ENCODE measurements around the gene RNH1.
A peak's percentile ranks its signal among the peaks of the same experiment; 100 is the strongest.

Gene RNH1

DNA sequence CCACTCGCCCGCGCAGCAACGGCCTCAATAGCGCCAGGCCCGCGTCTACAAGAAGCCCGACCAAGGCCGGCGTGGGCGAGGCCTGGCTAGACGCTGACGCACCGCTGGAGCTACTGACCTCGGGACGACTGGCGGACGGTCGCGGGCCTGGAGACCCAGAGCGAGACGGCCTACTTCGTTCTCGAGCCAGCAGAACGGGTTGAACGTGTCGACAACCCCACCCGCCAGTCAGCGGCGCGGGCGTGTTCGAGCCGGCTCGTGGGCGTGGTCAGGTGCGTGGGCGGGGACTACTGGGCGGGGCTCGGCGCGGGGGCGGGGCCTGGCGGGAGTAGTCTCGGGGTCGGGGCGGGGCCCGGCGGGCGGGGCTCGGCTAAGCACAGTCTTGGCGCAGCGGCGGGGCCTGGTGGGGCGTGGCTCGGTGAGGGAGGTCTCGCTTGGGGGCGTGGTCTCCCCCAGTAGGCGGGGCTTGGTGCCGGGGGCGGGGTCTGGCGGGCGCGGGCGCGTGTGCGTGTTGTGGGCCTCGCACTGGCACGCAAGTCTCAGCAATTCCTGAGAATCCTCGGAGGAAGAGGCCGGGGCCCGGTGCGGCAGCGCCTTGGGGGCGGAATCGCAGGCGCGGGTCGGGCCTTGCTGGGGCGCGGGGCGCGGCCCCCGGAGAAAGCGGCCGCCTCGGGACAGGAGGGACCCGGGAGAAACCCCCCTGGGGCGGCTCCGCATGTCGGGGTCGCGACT, at the start of gene RNH1:
TSS of gene RNH1 (minus strand) at position 248 of the 732 bp plus-strand sequence. CDS start 5,080 bp downstream, outside the sequence.
- peak; percentile 86 for DNase-seq (ENCODE audit: low read depth)

DNA sequence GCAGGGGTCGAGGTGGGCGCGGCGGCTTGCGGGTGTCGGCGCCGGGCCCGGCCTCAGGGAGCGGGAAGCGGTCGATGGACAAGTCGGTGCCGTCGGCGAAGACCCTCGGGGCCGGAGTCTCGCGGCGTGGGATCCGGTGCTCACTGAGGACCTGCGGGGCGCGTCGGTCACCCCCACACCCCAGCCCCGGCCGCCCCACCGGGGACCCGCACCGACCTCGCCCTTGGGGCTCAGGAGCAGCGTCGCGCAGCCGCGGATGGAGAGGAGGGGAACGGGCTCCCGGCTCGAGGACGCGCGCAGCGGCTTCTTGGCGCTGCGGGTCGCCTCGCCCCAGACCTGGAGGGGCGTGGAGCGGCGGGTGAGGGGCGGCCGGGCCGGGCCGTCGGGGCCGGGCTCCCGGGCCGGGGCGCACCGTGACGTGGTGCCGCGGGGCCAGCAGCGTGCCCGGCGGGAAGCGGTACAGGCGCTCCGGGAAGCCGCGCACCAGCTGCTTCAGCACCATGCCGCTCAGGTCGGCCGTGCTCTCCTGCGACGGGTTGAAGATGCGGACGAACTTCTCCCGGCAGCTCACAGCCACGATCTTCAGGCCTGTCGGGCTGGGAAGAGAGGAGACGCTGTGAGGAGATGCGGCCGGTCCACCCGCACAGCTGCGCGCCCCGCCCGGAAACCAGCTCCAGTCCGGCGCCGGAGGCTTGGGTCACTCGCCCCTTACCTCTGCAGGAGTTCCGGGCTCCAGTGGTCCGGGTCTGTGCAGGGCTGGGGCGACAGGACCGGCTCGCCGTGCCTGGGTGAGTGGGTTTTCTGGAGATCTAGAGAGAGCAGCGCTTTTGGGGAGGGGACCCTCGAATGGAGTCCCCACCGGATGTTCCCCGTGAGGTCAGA, 49.0 kb upstream of the RNH1 start:
- DNase-seq (ENCODE audit: low read depth), result no peak

DNA sequence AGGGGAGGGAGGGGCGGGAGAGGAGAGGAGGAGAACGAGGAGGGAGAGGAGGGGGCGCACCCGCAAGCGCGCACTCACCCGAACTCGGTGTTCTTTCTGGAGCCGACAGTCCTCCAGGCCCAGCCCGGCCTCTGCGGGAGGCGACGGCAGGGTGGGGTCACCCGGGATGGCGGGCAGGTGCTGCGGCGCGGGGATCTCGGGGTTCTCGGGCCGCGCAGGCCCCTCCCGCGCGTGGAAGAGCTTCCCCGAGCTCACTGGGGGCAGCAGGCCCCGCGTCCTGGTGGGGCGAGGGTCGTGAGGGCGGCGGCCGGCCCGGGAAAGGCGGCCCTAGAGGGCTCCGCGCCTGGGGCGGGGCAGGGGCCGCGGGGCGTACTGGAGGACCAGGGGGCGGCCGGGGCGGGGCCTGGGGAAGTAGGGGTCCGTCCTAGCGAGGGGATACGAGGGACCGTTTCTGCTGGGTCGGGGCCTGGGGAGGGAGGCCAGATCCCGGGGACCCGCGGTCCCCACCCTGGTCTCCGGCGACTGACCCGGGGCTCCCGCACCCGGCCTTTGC, 48.3 kb upstream of the RNH1 start:
- DNase-seq (ENCODE audit: low read depth), result no peak

DNA sequence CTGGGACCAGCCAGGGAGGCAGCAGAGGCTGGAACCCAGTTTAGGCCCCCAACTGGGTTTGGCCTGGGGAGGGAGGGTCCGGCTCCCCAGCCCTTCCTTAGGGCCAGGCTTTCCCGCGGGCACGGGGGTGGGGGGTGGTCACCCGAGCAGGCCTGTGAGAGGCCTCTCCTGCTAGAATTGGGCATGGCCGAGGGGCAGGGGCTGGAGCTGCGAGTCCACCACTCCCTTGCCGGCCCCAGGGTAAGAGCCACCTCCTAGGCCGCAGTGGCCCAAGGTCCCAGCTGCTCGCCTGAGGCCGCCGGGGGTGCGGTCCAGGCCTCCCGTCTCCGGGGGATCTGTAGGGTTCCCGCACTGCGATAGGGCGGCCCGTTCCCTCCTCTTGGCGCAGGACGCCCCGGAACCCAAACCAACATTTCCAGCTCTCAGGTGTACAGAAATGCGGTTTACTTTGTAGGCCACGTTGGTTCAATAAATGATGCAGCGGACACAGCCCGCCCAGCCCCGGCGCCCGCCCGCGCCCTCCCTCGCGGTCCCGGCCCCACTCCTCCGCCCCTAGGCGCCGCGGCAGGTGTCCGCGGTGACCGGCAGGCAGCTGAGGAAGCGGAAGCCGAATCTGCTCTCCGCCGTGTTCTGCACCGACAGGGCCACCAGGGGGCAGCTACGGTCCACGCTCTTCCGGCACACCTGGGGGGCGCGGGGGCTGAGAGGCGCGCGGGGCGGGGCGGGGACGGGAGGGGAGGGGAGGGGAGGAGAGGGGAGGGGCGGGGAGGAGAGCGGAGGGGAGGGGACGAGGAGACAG, 47.6 kb upstream of the RNH1 start:
- DNase-seq (ENCODE audit: low read depth), result no peak

DNA sequence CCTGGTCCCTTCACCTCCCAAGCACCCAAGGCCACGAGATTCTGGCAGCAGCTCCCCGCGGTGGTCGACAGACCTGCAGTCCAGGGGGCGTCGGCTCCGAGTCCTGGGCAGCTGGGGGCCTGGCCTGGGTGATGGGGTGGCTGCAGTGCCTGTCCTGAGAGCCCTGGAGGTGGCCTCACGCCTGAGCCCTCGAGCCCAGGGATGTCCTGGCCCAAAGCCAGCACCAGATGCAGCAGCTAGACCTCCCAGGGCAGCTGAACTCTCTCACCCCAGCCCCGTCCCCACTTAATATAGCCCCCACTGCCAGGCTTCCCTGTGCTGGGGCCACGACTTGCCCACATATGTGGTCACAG, 46.9 kb upstream of the RNH1 start:
- DNase-seq (ENCODE audit: low read depth), result no peak

DNA sequence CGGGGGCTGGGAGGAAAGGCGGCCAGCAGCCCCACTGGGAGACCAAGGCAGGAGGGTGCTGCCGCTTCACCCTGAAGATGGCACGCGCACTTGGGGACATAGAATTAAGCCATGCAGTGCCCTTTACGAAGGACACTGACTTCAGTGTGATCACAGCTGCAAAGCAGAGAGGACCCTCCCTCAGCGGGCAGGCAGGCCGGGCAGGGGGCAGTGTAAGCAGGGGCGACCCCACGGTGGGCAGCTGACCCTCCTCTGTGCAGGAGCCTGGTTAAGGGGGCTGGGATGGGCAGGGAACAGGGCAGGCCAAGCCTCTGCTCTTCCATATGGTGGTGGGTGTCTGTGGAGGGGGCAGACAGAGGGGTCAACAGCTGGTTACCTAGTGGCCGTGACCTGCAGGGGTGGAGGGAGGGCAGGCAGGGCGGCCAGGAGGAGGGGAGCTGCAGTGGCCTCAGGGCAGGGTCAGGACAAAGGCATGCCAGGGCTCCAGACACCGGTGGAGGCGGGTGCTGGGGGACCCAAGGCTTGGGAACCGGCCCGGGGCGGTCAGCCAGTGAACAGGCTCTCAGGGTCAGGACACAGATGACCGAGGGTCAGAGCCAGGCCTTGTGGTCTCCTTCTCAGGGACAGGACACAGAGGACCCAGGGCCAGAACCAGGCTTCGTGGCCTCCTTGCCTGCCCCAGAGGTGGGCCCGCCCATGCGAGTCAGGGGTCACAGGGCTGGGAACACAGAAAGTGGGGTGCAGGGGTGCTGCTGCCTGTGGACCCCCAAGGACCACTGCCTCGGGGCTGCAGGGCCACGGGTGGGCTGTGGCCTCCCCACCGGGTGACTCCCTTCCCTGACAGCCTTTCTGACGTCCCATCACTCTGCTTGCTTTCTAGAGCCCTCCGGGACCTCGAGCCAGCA, 46.3 kb upstream of the RNH1 start:
- no peak for DNase-seq (ENCODE audit: low read depth)

DNA sequence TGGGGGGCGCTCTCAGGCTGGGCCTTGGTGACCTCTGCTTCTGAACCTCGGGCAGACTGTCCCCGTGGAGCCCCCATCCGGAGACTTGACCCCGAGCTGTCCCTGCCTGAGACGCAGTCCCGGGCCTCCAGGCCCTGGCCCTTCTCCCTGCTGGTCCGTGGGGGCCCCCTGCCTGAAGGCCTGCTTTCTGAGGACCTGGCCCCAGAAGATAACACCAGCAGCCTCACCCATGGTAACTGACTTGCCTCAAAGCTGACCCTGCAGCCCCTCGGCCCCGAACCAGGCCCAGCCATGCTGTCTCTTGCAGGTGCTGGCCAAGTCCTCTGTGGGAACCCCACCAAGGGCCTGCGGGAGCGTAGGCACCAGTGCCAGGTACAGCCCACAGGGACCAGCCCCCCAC, 44.6 kb upstream of the RNH1 start:
- DNase-seq (ENCODE audit: low read depth), result no peak

DNA sequence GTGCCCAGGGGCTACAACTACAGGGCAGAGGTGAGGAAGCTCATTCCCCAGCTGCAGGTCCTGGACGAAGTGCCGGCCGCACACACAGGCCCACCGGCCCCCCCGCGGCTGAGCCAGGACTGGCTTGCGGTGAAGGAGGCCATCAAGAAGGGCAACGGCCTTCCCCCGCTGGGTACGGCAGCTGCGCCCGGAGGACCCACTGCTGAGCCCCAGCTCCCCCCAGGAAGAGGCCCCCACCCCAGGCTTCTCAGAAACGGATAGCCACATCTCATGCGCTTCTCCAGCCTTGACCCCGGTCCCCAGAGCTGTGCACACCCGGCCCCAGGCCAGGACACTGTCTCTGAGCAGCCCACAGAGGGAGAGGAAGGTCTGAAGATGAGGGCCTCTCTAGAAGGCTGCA, 44.1 kb upstream of the RNH1 start:
- no peak for DNase-seq (ENCODE audit: low read depth)

DNA sequence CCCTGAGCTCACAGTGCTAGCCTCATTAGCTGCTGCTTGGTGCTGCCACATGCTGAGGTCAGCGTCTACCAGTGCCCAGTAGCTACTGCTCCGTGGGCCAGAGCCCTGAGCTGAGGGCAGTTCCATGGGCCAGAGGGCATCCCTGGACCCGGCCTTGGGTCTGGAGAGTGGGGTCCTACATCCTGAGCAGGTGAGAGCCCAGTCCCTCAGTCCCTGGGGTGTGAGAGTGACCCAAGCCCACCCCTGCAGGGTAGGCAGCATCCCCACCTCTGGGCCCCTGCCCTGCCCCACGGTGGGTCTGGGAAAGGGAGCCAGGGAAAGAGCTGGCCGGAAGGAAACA, 43.7 kb upstream of the RNH1 start:
- no peak for DNase-seq (ENCODE audit: low read depth)

DNA sequence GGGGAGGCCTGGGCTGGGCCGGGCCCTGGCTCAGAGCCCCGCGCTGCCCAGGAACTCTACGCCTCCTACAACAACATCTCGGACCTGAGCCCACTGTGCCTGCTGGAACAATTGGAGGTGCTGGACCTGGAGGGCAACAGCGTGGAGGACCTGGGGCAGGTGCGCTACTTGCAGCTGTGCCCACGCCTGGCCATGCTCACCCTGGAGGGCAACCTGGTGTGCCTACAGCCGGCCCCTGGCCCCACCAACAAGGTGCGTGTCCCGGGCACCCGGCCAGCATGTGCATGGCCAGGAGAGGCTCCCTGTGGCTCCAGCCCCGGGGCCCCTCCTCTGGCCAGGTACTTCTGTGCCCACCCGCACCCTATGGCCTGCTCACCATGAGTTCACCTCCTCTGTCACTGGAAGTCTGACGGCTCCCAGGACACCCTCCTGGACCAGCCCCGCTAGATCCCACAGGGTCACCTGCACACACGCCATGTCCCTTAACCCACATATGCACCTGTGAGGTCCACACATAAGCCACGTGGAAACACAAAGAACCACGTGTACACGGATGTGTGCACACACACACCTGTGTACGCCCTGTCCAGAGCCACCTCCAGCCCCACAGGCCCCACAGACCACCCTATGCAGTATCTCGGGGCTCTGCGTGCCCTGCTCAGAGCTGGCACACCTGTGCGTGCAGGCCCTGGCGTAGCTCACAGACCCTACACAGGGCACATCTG, 43.1 kb upstream of the RNH1 start:
- no peak for DNase-seq (ENCODE audit: low read depth)

DNA sequence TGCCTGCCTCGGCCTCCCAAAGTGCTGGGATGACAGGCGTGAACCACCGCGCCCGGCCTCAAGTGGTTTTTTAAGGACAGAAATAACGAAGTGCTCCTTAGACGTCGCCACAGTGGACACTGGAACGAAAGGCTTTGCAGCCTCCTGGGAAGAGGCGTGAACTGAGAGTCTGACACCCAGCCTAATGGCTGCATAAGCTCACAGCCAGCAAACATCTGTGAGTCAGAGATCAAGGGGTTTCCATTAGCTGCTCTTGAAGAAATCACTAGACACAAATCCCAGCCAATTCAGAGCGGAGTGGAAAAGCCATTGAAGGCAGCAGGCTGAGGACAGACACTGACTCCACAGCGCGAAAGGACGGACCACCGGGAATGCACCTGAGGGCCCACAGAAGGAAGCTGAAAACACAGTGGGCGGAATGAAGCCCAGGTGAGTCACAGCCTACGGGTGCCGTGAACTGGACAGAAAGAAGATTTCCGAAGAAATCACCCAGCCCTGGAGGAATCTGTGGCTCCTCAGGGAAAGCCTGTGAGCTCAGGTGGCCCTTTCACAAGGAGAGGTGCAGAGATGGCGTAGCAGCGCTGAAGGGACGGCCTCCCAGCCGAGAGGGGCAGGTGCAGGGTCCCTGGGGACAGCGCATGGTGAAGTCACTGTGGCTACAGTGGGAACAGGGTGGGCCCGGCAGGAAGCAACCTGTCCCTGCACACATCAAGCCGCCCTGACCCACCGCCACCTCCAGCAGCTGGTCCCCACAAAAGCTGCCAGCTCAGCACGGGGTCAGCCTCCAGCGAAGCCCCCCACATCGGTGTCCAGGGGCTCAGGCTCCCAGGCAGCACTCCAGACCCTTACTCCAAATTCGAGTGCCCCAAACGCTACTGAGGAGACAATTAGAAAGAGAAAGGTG, 41.9 kb upstream of the RNH1 start:
- no peak for DNase-seq (ENCODE audit: low read depth)

DNA sequence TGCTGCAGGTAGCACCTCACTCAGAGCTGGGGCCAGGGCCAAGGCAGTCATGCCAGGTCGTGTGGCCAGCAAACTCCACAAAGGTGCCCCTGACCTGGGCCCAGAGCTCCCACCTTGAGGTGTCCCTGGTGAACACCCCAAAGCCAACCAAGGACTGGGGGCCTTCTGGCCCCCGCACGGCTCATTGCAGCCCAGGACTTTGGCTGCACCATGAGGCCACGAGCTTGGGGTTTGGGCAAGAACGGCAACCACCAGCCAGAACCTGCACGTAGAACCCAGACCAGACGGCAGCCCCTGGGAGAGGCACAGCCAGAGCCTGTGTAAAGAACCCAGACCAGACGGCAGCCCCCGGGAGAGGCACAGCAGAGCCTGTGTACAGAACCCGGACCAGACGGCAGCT, 38.1 kb upstream of the RNH1 start:
- DNase-seq (ENCODE audit: low read depth), result no peak

DNA sequence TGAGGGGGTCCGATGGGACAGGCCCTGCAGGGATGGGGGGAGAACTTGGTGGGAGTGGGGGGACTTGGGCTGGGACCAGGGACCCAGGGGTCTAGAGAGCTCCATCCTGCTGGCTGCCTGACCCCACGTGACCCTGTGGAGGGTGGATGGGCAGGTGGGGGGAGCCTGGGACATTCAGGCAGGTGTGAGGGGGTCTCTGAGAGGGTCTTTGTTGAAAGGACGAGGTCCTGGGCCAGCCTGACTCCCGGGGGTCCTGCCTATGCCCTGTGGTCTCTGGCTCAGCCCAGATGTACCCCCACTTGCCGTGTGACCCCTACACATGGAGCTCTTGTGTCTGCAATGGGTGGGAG, 37.8 kb upstream of the RNH1 start:
- no peak for DNase-seq (ENCODE audit: low read depth)

DNA sequence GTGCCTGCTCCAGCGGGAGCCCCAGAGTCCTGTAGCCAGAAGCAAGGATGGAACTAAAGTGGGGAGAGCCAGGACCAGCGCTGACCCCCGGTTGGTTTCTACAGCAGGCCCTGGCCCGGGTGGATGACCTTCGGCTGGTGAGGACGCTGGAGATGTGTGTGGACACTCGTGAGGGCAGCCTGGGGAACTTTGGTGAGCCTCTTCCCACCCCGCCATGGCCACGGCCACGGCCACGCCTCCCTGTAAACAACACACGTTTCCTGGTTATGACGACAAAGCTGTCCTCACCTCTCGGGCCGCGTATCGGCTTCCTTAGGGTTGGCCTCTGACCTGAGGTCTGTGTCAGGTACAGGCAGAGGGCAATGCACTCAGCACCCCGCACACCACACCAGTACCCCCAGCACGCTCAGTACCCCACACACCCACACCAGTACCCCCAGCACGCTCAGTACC, 34.4 kb upstream of the RNH1 start:
- no peak for DNase-seq (ENCODE audit: low read depth)

DNA sequence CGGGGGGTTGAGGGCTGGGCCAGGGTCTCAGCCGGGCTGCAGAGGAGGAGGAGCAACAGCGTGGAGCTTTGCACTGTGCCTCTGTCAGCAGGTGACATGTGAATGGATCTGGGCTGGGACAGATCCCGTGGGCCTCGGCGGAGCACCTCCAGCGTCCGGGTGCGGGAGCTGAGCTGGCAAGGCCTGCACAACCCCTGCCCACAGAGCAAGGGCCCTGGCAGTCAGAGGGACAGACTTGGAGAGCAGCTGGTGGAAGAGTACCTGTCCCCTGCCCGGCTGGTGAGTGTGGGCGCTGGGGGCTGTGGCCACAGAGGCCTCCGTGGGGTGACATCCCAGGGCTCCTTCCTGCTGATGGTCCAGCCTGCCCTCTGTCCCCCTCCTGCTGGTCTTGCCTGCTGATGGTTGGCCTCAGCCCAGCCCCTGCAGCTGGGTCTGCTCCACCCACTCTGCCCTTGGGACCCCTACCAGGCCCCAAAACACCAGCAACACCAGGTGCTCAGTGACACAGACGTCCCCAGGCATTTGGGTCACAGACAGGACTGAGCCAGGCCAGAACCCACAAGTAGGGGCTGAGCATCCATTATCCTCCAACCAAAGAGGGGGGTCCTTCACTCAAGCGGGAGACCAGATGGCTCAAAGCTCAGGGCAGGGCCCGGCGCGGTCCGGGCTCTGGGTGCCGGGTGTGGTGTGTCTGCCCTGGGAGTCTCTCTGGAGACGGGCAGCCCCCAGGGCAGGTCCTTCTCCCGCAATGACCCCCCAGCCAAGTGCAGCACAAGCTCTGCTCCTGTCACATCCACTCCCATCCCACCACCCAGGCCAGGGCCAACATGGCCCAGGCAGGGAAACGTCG, 33.8 kb upstream of the RNH1 start:
- DNase-seq (ENCODE audit: low read depth), result no peak

DNA sequence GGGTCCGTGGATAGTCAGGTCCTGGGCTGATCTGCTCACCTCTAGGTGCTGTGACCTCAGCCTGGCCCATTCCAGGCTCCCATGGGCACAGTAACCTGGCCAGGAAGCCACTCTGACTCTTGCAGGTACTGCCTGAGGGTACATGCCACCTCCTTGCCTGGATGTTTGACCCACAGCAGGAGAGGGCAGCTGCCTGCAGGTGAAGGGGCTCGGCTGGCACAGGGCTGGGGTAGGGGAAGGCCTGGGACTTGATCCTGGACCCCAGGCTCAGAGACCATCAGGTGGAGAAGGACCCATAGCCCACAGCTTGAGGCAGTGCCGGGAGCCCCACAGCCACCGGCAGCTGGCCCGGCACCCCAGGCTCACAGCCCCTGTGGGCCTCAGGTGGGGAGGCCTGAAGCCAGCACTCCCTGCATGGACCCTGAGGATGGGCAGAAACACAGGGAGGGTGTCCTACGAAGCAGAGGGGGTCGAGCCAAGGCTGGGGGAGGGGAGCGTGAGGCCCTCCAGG, 33.0 kb upstream of the RNH1 start:
- DNase-seq (ENCODE audit: low read depth), result no peak

DNA sequence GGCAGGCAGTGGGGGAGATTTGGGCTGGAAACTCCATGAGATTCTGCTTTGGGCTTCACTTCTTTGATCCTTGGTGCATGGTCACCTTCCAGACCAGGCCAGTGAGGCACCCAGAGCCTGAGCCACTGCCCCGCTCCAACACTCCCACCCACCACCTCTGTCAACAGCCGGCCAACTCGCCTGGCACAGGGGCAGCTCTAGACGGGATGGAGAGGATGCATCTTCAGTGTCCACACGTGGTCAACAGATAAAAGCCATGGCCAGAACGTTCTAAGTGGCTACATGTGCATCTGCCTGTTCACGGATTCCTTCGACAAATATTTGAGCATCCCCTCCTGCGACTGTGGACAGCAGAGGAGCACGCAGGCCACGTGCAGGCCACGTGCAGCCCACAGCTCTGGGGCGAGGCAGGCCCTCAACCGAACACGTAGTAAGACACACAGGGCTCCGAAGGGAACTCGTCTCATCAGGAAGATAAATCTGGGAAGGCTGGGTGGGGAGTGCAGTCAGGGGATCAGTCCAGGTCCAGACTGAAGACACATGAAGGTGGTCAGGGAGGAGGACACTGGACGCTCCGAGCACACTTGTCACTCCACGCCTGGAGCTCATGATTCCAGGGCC, 31.5 kb upstream of the RNH1 start:
- no peak for DNase-seq (ENCODE audit: low read depth)
